ENCODE data around the gene RHEBL1.

RHEBL1 gene

DNA sequence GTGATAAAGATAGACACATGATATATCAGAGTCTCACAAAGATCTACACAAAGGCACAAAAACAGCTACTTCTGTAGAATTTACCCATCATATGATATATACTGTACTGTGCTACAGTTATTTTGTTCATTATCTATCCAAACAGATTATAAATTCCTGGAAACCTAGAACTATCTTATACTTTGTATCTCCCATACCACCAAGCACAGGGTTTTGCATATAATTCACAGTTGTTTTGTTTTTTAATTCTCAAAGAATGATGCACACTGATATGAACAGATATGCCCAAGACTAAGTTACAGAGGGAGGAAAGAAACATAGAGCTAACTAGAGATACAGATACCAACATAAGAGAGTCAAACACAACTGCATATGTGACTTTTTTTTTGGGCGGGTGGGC, 54.6 kb downstream of the RHEBL1 start:
- Histone ChIP-seq H3K4me1 (ENCODE audit: low read length) (0 out of 2 replicates have a peak, but pooled peaks cover 3% of the 10 kb centered on the region), H4K20me1 (ENCODE audit: insufficient read depth, low read length) (no peaks in the 10 kb centered on the region), H3K9ac (ENCODE audit: low read length) (no peak overlapping the region), H3K4me3 (ENCODE audit: low read length) (no peak overlapping the region), H3K27me3 (replicated peaks; ENCODE audit: insufficient read depth, low read length) (no peaks in the 10 kb centered on the region), H2AFZ (ENCODE audit: low read length) (no peak overlapping the region), H3K27ac (ENCODE audit: low read length) (no peak overlapping the region), H3F3A (ENCODE audit: insufficient read depth, low read length) (peaks cover 18% of the 10 kb centered on the region), H3K9me3 (replicated peaks; ENCODE audit: insufficient read depth, low read length) (no peaks in the 10 kb centered on the region), H3K36me3 (replicated peaks; ENCODE audit: insufficient read depth, low read length) (0 out of 2 replicates have a peak, but pooled peaks cover 5% of the 10 kb centered on the region), H3K9me2 (replicated peaks; ENCODE audit: insufficient read depth, low read length) (no peaks in the 10 kb centered on the region), H3K79me2 (ENCODE audit: low read length) (peaks cover 34% of the 10 kb centered on the region), H3K4me2 (ENCODE audit: low read depth, low read length) (no peak overlapping the region)
- DNase-seq = no peak
- TF ChIP-seq, protein P1, sequence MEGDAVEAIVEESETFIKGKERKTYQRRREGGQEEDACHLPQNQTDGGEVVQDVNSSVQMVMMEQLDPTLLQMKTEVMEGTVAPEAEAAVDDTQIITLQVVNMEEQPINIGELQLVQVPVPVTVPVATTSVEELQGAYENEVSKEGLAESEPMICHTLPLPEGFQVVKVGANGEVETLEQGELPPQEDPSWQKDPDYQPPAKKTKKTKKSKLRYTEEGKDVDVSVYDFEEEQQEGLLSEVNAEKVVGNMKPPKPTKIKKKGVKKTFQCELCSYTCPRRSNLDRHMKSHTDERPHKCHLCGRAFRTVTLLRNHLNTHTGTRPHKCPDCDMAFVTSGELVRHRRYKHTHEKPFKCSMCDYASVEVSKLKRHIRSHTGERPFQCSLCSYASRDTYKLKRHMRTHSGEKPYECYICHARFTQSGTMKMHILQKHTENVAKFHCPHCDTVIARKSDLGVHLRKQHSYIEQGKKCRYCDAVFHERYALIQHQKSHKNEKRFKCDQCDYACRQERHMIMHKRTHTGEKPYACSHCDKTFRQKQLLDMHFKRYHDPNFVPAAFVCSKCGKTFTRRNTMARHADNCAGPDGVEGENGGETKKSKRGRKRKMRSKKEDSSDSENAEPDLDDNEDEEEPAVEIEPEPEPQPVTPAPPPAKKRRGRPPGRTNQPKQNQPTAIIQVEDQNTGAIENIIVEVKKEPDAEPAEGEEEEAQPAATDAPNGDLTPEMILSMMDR (IDR thresholded peaks at IDR 0.05; ENCODE audit: low read length) = no peak
- TF ChIP-seq EZH2phosphoT487 (IDR thresholded peaks at IDR 0.05; ENCODE audit: low read length) = no peak
- no peak for TF ChIP-seq EZH2 (optimal IDR thresholded peaks at IDR 0.05; ENCODE audit: low read depth, low read length)
